T-cell (primary cell): ENCODE results near the gene VPREB1. TPM values are rescaled to one million over a fixed set of nuclear protein-coding genes. Genes with fewer than 3 reads are reported as not detected.
"Not testable (repeated sequence)": the region's sequence is repeated elsewhere in the genome, so short reads cannot be mapped to it uniquely, and the experiment has no call there.

Source experiments
- ATAC-seq, 4 experiments: fragments of 200-7000 bp in 3 of 4; fragments of 150-1000 bp in 1 of 4; cut with Tn5 transposase; replicated peaks in 1 of 4; 1 replicate in 3 of 4; 2 replicates in 1 of 4; pipeline ENCODE4 v1.10.0; 2021; ENCODE audit warnings: moderate library complexity in 3 of 4, mild to moderate bottlenecking in 2 of 4, moderate number of reproducible peaks in 1 of 4
- CTCF ChIA-PET, 2 donors: fragments of 300-600 bp; sonication (Branson Sonifier 250); formaldehyde crosslinking; loops; one replicate each; lab custom pipeline; 2022; ENCODE audit warnings: antibody characterized with exemption in 2 of 2; lab: Charles Lee
- POLR2A ChIA-PET, 2 donors: fragments of 300-600 bp; sonication (Branson Sonifier 250); formaldehyde crosslinking; loops; one replicate each; lab custom pipeline; 2022; ENCODE audit warnings: antibody characterized with exemption in 2 of 2; lab: Charles Lee
- DNase-seq, 35 experiments: peaks; one replicate each; pipeline versions ENCODE4 v3.0.0 to v3.0.0-alpha.2; 2013 to 2023
- H3K27ac ChIP-seq: one replicate; pipeline ENCODE4 v1.5.1; 2013; ENCODE audit warnings: low read length
- H3K27me3 ChIP-seq, 2 experiments: replicated peaks in 1 of 2; 1 replicate in 1 of 2; 2 replicates in 1 of 2; pipeline versions ENCODE4 v1.6.1 to v1.7.0; 2013; ENCODE audit warnings: low read length in 1 of 2, mixed read lengths in 1 of 2; ENCODE audit not compliant: control insufficient read depth in 2 of 2, insufficient read depth in 2 of 2; ENCODE audit errors: extremely low read depth in 1 of 2
- H3K36me3 ChIP-seq, 2 donors: 1 replicate in 1 of 2; 2 replicates in 1 of 2; pipeline versions ENCODE4 v1.6.1 to v1.7.0; 2013; ENCODE audit warnings: low read length in 1 of 2; ENCODE audit not compliant: control insufficient read depth in 2 of 2, insufficient read depth in 1 of 2; ENCODE audit errors: extremely low read depth in 1 of 2
- H3K4me1 ChIP-seq, 2 experiments: 1 replicate in 1 of 2; 2 replicates in 1 of 2; pipeline versions ENCODE4 v1.6.1 to v1.7.0; 2013; ENCODE audit warnings: low read length in 2 of 2, mixed read lengths in 1 of 2; ENCODE audit not compliant: insufficient read depth in 2 of 2, control insufficient read depth in 1 of 2; ENCODE audit errors: extremely low read depth in 1 of 2
- H3K4me3 ChIP-seq, 2 donors: 1 replicate in 1 of 2; 2 replicates in 1 of 2; pipeline versions ENCODE4 v1.5.1 to v1.7.0; 2013; ENCODE audit warnings: mild to moderate bottlenecking in 2 of 2, low read length in 1 of 2, moderate library complexity in 1 of 2; ENCODE audit not compliant: control insufficient read depth in 1 of 2; ENCODE audit errors: extremely low read depth in 1 of 2
- H3K9me3 ChIP-seq: 2 replicates; pipeline ENCODE4 v1.7.0; 2013
- H3K27ac Mint-ChIP-seq, 2 donors: one replicate each; pipeline ENCODE4 v1.8.0; 2020 to 2021; ENCODE audit warnings: mild to moderate bottlenecking in 2 of 2, mixed read lengths in 2 of 2
- H3K27me3 Mint-ChIP-seq, 2 donors: one replicate each; pipeline ENCODE4 v1.8.0; 2021 to 2022; ENCODE audit warnings: mixed read lengths in 2 of 2
- H3K36me3 Mint-ChIP-seq: one replicate; pipeline ENCODE4 v1.8.0; 2021; ENCODE audit warnings: mixed read lengths
- H3K4me1 Mint-ChIP-seq, 3 donors: one replicate each; pipeline ENCODE4 v1.8.0; 2020 to 2022; ENCODE audit warnings: mixed read lengths in 3 of 3, mild to moderate bottlenecking in 1 of 3
- H3K4me3 Mint-ChIP-seq, 3 donors: one replicate each; pipeline ENCODE4 v1.8.0; 2020 to 2022; ENCODE audit warnings: mild to moderate bottlenecking in 3 of 3, mixed read lengths in 3 of 3, moderate library complexity in 3 of 3
- H3K9me3 Mint-ChIP-seq, 3 donors: one replicate each; pipeline ENCODE4 v1.8.0; 2020 to 2022; ENCODE audit warnings: mixed read lengths in 3 of 3
- WGBS: methylation state at CpG from one replicate; pipeline ENCODE4 v1.1.5; 2013; ENCODE audit warnings: missing lambda C conversion rate; ENCODE audit not compliant: insufficient coverage; 5-methylcytosine and 5-hydroxymethylcytosine counted together
- total RNA-seq, 35 experiments: library from RNA in 6 of 35; stranded (reverse) in 6 of 35; fragments of 120-200 nt in 1 of 35; gene quantifications; one replicate each; pipeline versions ENCODE4 v1.2.1 to v1.2.4 and lab custom pipeline; 2013 to 2026

VPREB1 gene
- total RNA-seq, 5 donors from 2014 or later (not counting 1 experiment from before 2014, with no cell fraction given): not detected

DNA sequence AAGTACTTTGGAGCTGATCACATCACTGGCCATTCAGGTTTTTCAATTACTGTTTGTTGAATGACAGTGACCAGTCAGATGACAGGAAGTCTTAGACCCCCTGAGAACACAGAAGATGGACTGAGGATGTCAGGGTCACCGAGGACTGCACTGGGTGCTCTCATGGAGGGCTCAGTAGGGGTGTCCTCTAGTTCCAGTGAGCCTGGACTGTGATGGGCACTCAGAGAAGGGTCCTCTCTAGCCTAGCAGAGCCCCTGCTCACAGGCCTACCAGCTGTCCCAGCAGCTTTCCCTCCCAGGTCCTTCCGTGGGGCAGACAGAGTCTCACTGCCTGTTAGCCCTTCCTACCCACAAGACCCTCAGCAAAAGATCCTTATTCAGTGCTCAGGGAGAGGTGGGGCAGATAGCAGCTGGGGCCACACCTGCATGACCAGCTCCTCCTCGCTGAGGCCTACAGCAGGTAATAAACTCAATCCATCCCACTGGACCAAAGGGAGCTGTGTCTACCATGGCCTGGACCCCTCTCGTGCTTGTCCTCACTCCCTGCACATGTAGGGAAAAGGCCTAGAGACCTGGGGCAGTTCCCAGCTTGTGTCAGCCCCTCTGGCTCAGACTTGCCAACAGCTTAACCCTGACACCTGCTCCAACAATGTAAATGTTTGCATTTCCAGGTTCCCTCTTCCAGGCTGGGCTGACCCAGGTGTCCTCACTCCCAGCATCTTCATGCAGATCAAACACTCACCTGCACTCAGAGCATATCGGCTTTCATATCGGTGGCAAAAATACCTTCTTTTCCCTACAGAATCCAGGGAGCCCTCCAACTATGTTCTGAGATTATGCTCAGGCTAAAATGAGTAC is 25.2 kb upstream of the VPREB1 start:
- H3K9me3 Mint-ChIP-seq: no peaks in the 10 kb centered on the region
- H3K4me3 Mint-ChIP-seq: no peak overlapping the region
- no peaks in the 10 kb centered on the region for H3K27me3 ChIP-seq
- no peaks in the 10 kb centered on the region for H3K36me3 Mint-ChIP-seq
- no peaks in the 10 kb centered on the region for H3K27me3 Mint-ChIP-seq
- ChIA-PET CTCF (no interaction called here), POLR2A (no interaction called here)
- H3K27ac Mint-ChIP-seq: no peak overlapping the region
- H3K27ac ChIP-seq: no peak overlapping the region
- H3K4me3 ChIP-seq: no peak overlapping the region
- 88% methylated on average over 3 of the region's 6 CpGs for WGBS
- H3K4me1 ChIP-seq: no peaks in the 10 kb centered on the region
- no peaks in the 10 kb centered on the region for H3K36me3 ChIP-seq
- H3K9me3 ChIP-seq: no peaks in the 10 kb centered on the region
- ATAC-seq (no peak), DNase-seq (no peak)
- no peaks in the 10 kb centered on the region for H3K4me1 Mint-ChIP-seq

DNA sequence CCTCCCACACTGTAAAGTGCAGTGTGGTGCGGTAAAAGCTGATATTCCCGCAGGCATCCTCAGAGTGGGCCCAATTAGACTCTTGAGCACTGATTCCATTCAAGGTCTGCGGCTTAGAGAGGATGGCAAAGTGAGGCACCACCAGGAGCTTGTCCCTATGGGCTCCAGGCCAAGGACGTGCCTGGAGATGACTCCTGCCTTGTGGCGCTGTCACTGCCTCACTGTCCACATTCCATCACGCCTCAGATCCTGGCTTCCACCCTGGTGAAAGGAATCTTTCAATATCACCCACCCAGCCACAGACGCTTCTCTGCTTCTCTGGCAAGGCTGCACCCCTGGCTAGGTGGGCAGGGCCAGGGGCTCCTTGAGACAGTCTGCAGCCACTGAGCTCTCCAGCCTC is 23.5 kb upstream of the VPREB1 start:
- POLR2A ChIA-PET, H3K4me1 ChIP-seq, H3K36me3 Mint-ChIP-seq, H3K9me3 ChIP-seq, H3K27me3 Mint-ChIP-seq, H3K27me3 ChIP-seq, H3K27ac Mint-ChIP-seq, CTCF ChIA-PET, DNase-seq, H3K27ac ChIP-seq, H3K9me3 Mint-ChIP-seq, ATAC-seq, H3K4me3 Mint-ChIP-seq, H3K36me3 ChIP-seq, H3K4me3 ChIP-seq, H3K4me1 Mint-ChIP-seq: not testable (repeated sequence)
- no CpG with 5 or more reads among the region's 7 CpGs for WGBS

DNA sequence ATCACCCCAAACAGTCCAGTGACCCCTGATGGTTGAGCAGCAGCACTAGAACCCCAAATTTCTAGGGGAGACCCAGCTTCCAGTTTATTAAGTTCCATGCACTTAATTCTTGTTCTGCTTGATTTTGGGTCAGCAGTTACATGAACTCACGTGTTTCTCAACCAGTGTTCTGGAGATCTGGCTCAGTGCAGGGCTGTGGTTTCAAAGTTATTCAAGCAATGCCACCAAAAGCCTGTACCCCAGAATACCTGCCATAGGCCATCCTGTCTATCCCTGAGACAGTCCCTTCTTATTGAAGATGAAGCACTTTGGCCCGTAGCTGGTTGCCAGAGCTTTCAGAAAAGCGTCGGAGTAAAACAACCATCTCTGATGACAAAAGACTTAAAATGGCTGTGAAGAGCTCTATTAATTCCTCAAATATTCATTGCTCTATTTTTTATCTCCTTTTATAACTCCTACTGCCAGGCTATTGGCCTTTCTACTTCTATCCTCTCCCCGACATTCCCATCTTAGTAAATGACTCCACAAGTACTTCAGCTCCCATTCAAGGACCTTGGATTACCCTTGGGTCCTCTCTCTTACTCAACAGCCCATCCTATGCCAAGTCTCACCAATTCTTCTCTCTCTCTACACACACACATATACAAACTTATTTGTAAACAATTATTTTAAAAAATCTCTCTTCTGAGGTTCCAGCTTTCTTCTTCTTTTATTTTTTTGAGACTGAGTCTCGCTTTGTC is 18.0 kb upstream of the VPREB1 start:
- Histone ChIP-seq H3K4me3 (no peak overlapping the region), H3K27ac (no peak overlapping the region), H3K36me3 (no peaks in the 10 kb centered on the region), H3K27me3 (no peaks in the 10 kb centered on the region), H3K4me1 (no peaks in the 10 kb centered on the region), H3K9me3 (no peaks in the 10 kb centered on the region)
- no peaks in the 10 kb centered on the region for H3K9me3 Mint-ChIP-seq
- CTCF ChIA-PET: no interaction called here
- H3K27ac Mint-ChIP-seq: no peak overlapping the region
- H3K4me1 Mint-ChIP-seq: no peaks in the 10 kb centered on the region
- no peak overlapping the region for H3K4me3 Mint-ChIP-seq
- ATAC-seq: no peak
- peaks cover 0 to 10% of the 10 kb centered on the region in 2 donors for H3K27me3 Mint-ChIP-seq
- no peaks in the 10 kb centered on the region for H3K36me3 Mint-ChIP-seq
- 93% methylated on average over 6 of the region's 6 CpGs for WGBS
- POLR2A ChIA-PET: interaction anchor here in 1 of 2 donors (0.7 kb wide), 1 partner anchor 20 kb away, joined by 3 read pairs; no protein-coding TSS in a partner anchor
- no peak for DNase-seq

DNA sequence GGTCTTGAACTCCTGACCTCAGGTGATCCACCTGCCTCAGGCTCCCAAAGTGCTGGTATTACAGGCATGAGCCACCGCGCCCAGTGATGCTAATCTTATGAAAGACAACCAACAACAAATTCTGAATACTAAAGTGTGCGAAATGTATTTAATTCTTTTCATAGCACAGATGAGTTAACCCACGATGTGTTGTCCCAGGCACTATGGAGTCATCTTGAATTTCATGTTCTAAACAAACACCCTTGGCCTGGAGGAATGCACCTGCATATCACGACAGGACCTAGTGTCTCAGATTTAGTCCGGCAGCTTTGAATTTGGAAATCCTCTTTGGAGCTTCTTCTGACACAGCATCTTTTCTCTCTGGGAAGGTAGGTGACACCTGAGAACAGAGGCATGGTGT is 16.2 kb upstream of the VPREB1 start:
- POLR2A ChIA-PET: no interaction called here
- H3K27ac ChIP-seq: no peak overlapping the region
- no peaks in the 10 kb centered on the region for H3K9me3 ChIP-seq
- ATAC-seq (no peak), DNase-seq (no peak)
- Mint-ChIP-seq H3K36me3 (no peaks in the 10 kb centered on the region), H3K9me3 (no peaks in the 10 kb centered on the region), H3K27ac (no peak overlapping the region), H3K27me3 (peaks cover 0 to 10% of the 10 kb centered on the region in 2 donors), H3K4me3 (no peak overlapping the region), H3K4me1 (no peaks in the 10 kb centered on the region)
- H3K4me3 ChIP-seq: no peak overlapping the region
- no peaks in the 10 kb centered on the region for H3K27me3 ChIP-seq
- no peaks in the 10 kb centered on the region for H3K36me3 ChIP-seq
- no peaks in the 10 kb centered on the region for H3K4me1 ChIP-seq
- WGBS: 100% methylated on average over 1 of the region's 6 CpGs
- CTCF ChIA-PET: no interaction called here

DNA sequence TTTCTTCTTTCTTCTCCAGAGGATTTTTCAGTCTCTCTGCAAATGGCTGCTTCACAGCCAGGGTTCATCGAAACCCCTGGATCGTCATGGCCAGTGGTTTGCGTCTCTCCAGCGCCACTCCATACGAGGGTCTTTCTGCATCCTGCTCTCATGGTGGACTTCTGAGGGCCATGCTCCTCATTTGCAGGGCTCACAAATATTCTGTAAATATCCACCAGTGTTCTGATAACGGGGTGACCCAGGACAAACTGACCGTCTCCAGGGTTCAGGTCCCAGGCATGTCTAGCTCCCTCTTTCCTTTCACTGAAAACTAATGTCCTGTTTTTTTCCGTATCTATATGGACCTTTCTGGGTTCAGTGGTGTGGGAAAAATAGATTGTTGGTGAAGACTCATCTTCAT is 15.7 kb upstream of the VPREB1 start:
- WGBS: 96% methylated on average over 5 of the region's 8 CpGs

DNA sequence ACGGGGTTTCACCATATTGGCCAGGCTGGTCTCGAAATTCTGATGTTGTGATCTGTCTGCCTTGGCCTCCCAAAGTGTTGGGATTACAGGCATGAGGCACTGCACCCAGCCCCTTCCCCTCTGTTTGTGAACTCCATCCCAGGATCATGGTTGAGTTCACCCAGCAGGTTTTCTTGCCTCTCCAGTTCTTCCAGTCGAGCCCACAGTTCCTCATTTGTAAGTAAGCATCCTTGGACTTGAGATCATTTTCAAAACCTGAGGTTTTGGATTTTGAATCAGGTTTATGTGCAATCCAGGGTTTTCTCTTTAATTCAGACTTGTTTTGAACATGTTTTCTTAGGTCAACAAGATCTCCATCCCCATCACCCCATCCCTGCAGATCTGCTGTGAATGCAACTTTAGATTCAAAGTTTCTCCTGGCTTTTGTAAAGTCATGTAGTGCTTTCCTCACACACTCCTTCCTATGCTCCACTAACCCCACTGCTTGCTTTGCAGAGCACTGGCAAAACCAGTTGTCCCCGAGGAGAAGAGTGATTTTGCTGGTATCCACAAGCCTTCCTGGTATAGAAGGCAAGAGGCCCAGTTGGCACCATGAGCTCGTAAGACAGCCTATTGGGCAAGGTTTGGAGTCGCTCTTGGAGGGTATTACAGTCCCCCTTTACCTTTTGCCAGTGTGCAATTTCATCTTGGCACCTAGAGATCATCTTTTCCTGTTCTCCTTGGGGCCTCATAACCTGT is 14.7 kb upstream of the VPREB1 start:
- H3K36me3 ChIP-seq: no peaks in the 10 kb centered on the region
- H3K27me3 ChIP-seq: no peaks in the 10 kb centered on the region
- H3K27ac ChIP-seq: no peak overlapping the region
- DNase-seq: no peak
- ATAC-seq: no peak
- Mint-ChIP-seq H3K27ac (no peak overlapping the region), H3K27me3 (peaks cover 0 to 10% of the 10 kb centered on the region in 2 donors), H3K36me3 (no peaks in the 10 kb centered on the region), H3K9me3 (no peaks in the 10 kb centered on the region), H3K4me1 (no peaks in the 10 kb centered on the region), H3K4me3 (no peak overlapping the region)
- 77% methylated on average over 3 of the region's 6 CpGs for WGBS
- no peaks in the 10 kb centered on the region for H3K9me3 ChIP-seq
- no peaks in the 10 kb centered on the region for H3K4me1 ChIP-seq
- CTCF ChIA-PET: no interaction called here
- H3K4me3 ChIP-seq: no peak overlapping the region
- POLR2A ChIA-PET: no interaction called here

More for the DNA sequence above, 15.7 kb upstream of the VPREB1 start:
- H3K36me3 Mint-ChIP-seq: no peaks in the 10 kb centered on the region
- Histone ChIP-seq H3K27ac (no peak overlapping the region), H3K27me3 (no peaks in the 10 kb centered on the region), H3K4me1 (no peaks in the 10 kb centered on the region), H3K9me3 (no peaks in the 10 kb centered on the region), H3K4me3 (no peak overlapping the region), H3K36me3 (no peaks in the 10 kb centered on the region)
- no peak overlapping the region for H3K27ac Mint-ChIP-seq
- no peaks in the 10 kb centered on the region for H3K9me3 Mint-ChIP-seq
- no peak overlapping the region for H3K4me3 Mint-ChIP-seq
- ChIA-PET CTCF (no interaction called here), POLR2A (no interaction called here)
- no peaks in the 10 kb centered on the region for H3K4me1 Mint-ChIP-seq
- H3K27me3 Mint-ChIP-seq: peaks cover 0 to 10% of the 10 kb centered on the region in 2 donors
- DNase-seq: no peak
- ATAC-seq: no peak
